Smooth muscle cell (in vitro differentiated cells): ENCODE data around the gene INPP5D. TPM values are rescaled to one million over a fixed set of nuclear protein-coding genes. Genes with fewer than 3 reads are reported as not detected.

Source experiments
- DNase-seq: peaks from one replicate; lab custom pipeline; 2025; ENCODE audit not compliant: unreplicated experiment; lab: John Stamatoyannopoulos, UW
- H2AFZ ChIP-seq: fragments of 200-600 bp; sonication (generic); 2 replicates; pipeline ENCODE4 v1.6.0; 2016; ENCODE audit warnings: antibody characterized with exemption, low read depth, mild to moderate bottlenecking
- H3F3A ChIP-seq: fragments of 200-600 bp; sonication (generic); 2 replicates; pipeline ENCODE4 v1.6.0; 2017; ENCODE audit warnings: antibody characterized with exemption, low read depth
- H3K27ac ChIP-seq: fragments of 200-600 bp; sonication (generic); 2 replicates; pipeline ENCODE4 v1.5.1; 2016; ENCODE audit warnings: low read depth, mild to moderate bottlenecking
- H3K27me3 ChIP-seq: fragments of 200-600 bp; sonication (generic); 2 replicates; pipeline ENCODE4 v1.6.1; 2016; ENCODE audit warnings: low read depth, mild to moderate bottlenecking
- H3K36me3 ChIP-seq: fragments of 200-600 bp; sonication (generic); 2 replicates; pipeline ENCODE4 v1.5.1; 2016; ENCODE audit warnings: low read depth
- H3K4me1 ChIP-seq: fragments of 200-600 bp; sonication (generic); 2 replicates; pipeline ENCODE4 v1.5.1; 2016; ENCODE audit warnings: low read depth
- H3K4me2 ChIP-seq: fragments of 200-600 bp; sonication (generic); 2 replicates; pipeline ENCODE4 v1.6.0; 2016; ENCODE audit warnings: mild to moderate bottlenecking
- H3K4me3 ChIP-seq: fragments of 200-600 bp; sonication (generic); 2 replicates; pipeline ENCODE4 v1.5.1; 2016; ENCODE audit warnings: mild to moderate bottlenecking
- H3K79me2 ChIP-seq: fragments of 200-600 bp; sonication (generic); 2 replicates; pipeline ENCODE4 v1.6.0; 2016; ENCODE audit warnings: low read depth, mild to moderate bottlenecking
- H3K9ac ChIP-seq: fragments of 200-600 bp; sonication (generic); 2 replicates; pipeline ENCODE4 v1.6.0; 2016; ENCODE audit warnings: low read depth
- H3K9me3 ChIP-seq: fragments of 200-600 bp; sonication (generic); replicated peaks from 2 replicates; pipeline ENCODE4 v1.5.1; 2016; ENCODE audit warnings: low read depth
- H4K20me1 ChIP-seq: fragments of 200-600 bp; sonication (generic); 2 replicates; pipeline ENCODE4 v1.6.0; 2016; ENCODE audit warnings: low read depth
- WGBS: methylation state at CpG from one replicate; pipeline ENCODE4 v1.1.7; 2016; ENCODE audit warnings: low lambda C conversion rate; 5-methylcytosine and 5-hydroxymethylcytosine counted together
- polyA plus RNA-seq: library from polyadenylated mRNA; unstranded; fragments of >200 nt; fragmentation: Nextera tagmentation; extraction: Ambion mirVana; gene quantifications from 2 replicates; pipeline ENCODE4 v1.2.1, GENCODE V29; 2016
- total RNA-seq: library from RNA; depleted of rRNA; stranded (reverse); fragments of >200 nt; gene quantifications from 2 replicates; pipeline ENCODE4 v1.2.3, GENCODE V29; 2014
- TF ChIP-seq, protein P1 (sequence below): fragments of 200-600 bp; sonication (generic); IDR thresholded peaks from 2 replicates; pipeline ENCODE4 v1.5.1; 2017; ENCODE audit warnings: borderline replicate concordance, mild to moderate bottlenecking, antibody characterized with exemption; ENCODE audit not compliant: insufficient read depth, poor library complexity, severe bottlenecking

Gene INPP5D
- total and polyA plus RNA-seq, 2 experiments from 2014 or later, result 5.6 to 17.8 TPM

DNA sequence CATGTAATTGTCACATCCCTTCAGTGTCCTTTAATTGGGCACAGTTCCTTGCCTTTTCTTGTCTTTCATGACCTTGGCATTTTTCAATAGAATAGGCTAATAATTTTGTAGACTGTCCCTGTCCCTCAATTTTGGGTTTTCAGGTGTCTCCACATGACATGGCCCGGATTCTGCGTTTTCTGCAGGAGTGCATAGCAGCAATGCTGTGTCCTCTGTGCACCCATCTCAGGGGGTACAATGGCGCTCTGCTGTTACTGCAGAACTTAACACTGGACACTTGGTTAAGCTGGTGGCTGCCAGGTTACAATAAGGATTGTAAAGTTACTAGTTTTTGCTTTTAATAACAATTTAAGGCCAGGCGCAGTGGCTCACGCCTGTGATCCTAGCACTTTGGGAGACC is 51.3 kb downstream of the INPP5D start:
- Histone ChIP-seq H3K36me3 (no peaks in the 10 kb centered on the region), H4K20me1 (no peaks in the 10 kb centered on the region), H3K27ac (no peak overlapping the region), H3K4me3 (no peak overlapping the region), H2AFZ (no peak overlapping the region), H3K9ac (no peak overlapping the region), H3F3A (no peaks in the 10 kb centered on the region), H3K9me3 (no peaks in the 10 kb centered on the region), H3K4me2 (no peak overlapping the region), H3K4me1 (no peaks in the 10 kb centered on the region), H3K27me3 (no peaks in the 10 kb centered on the region), H3K79me2 (no peaks in the 10 kb centered on the region)
- 96% methylated on average over 5 of the region's 5 CpGs for WGBS
- TF ChIP-seq, protein P1, sequence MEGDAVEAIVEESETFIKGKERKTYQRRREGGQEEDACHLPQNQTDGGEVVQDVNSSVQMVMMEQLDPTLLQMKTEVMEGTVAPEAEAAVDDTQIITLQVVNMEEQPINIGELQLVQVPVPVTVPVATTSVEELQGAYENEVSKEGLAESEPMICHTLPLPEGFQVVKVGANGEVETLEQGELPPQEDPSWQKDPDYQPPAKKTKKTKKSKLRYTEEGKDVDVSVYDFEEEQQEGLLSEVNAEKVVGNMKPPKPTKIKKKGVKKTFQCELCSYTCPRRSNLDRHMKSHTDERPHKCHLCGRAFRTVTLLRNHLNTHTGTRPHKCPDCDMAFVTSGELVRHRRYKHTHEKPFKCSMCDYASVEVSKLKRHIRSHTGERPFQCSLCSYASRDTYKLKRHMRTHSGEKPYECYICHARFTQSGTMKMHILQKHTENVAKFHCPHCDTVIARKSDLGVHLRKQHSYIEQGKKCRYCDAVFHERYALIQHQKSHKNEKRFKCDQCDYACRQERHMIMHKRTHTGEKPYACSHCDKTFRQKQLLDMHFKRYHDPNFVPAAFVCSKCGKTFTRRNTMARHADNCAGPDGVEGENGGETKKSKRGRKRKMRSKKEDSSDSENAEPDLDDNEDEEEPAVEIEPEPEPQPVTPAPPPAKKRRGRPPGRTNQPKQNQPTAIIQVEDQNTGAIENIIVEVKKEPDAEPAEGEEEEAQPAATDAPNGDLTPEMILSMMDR, result no peak
- DNase-seq, result no peak

DNA sequence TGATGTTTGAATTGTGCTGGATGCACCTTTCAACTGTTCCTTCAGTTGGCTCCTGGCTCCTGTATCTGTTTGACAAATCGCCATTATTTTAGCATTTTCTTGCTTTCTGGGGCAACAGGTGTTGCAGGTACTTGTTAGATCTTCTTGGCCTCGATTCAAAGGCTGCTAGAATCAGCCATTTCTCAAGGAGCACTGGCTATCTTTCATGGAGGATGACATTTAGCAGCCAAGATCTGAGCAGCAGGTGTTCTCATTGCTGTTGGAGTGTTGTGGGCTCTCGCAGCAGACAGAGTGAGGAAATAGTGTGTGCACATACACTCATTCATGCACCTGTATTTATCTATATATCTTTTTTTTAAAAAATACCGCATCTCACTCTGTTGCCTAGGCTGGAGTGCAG is 52.2 kb downstream of the INPP5D start:
- 90% methylated on average over 4 of the region's 4 CpGs for WGBS
- no peaks in the 10 kb centered on the region for H4K20me1 ChIP-seq
- H3K4me2 ChIP-seq, result no peak overlapping the region
- H3K9me3 ChIP-seq, result no peaks in the 10 kb centered on the region
- H3K4me3 ChIP-seq, result no peak overlapping the region
- TF ChIP-seq, protein P1, result no peak
- H3K9ac ChIP-seq, result no peak overlapping the region
- no peaks in the 10 kb centered on the region for H3K4me1 ChIP-seq
- no peaks in the 10 kb centered on the region for H3K36me3 ChIP-seq
- H3K27me3 ChIP-seq, result no peaks in the 10 kb centered on the region
- DNase-seq, result no peak
- no peak overlapping the region for H2AFZ ChIP-seq
- H3K79me2 ChIP-seq, result no peaks in the 10 kb centered on the region
- H3F3A ChIP-seq, result no peaks in the 10 kb centered on the region
- H3K27ac ChIP-seq, result no peak overlapping the region

DNA sequence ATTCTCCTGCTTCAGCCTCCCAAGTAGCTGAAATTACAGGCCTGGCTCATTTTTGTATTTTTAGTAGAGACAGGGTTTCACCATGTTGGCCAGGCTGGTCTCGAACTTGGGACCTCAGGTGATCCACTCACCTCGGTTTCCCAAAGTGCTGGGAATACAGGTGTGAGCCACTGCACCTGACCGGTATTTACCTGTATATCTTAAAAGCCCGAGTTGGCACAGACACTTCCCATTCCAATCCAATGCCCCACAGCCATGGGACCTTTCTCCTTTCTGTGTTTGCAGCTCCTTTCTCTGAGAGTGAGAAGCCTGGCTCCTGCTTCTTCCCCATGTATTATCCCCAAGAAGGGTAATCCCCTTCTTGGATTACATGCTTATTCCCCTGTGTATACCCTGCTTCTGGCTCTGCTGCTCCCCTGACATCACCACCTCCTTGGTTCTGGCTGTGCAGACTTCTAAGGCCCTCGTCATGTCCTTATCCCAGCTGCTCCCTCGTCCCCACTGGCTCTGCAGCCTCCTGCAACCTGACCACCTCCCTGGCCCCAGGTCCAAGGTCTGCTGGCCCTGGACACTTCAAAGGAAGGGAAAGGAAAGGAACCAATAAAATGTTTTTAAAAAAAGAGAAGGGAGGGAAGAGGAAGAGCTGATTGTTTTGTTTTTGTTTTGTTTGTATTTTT is 52.8 kb downstream of the INPP5D start:
- Histone ChIP-seq H3K9ac (no peak overlapping the region), H3K79me2 (no peaks in the 10 kb centered on the region), H3K4me1 (no peaks in the 10 kb centered on the region), H2AFZ (no peak overlapping the region), H3F3A (no peaks in the 10 kb centered on the region), H3K27me3 (no peaks in the 10 kb centered on the region), H3K9me3 (no peaks in the 10 kb centered on the region), H3K4me2 (no peak overlapping the region), H3K36me3 (no peaks in the 10 kb centered on the region), H3K27ac (no peak overlapping the region), H3K4me3 (no peak overlapping the region), H4K20me1 (no peaks in the 10 kb centered on the region)
- no peak for DNase-seq
- WGBS, result 74% methylated on average over 6 of the region's 6 CpGs
- TF ChIP-seq, protein P1, result no peak

DNA sequence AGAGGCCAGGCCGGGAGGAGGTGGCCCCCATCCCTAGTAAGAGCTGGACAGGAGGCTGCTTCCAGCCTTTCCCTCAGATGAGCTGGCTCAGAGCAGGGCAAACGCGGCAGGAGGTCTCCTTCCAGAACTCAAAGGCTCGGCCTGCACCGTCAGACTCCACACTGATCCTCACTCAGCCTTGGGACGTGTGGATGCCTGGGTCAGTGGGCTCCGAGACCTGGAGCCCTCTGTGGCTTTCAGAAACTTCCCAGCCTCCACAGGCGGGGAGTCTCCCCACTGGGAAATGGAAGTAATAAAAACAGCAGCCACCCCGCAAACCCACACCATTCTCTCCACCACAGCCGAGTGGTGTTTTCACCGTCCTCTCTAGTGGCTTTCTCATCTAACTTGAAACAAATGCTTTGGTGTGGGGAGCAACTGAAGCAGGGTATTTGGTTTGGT is 54.3 kb downstream of the INPP5D start:
- DNase-seq, result no peak
- WGBS, result 94% methylated on average over 11 of the region's 11 CpGs
- Histone ChIP-seq H3K4me2 (no peak overlapping the region), H2AFZ (no peak overlapping the region), H3K9me3 (no peaks in the 10 kb centered on the region), H4K20me1 (no peaks in the 10 kb centered on the region), H3K27me3 (no peaks in the 10 kb centered on the region), H3K79me2 (no peaks in the 10 kb centered on the region), H3K4me1 (no peaks in the 10 kb centered on the region), H3K27ac (no peak overlapping the region), H3F3A (no peaks in the 10 kb centered on the region), H3K4me3 (no peak overlapping the region), H3K36me3 (no peaks in the 10 kb centered on the region), H3K9ac (no peak overlapping the region)
- TF ChIP-seq, protein P1, result no peak
